Measurements from ENCODE around the gene IL17C.

- TF ChIP-seq POLR2A (IDR thresholded peaks at IDR 0.05) (no peak), CTCF (IDR thresholded peaks at IDR 0.05) (no peak)
Observed at GRCh38 chr16:88630433-88630832, 7.9 kb upstream of the IL17C start.
